Neural progenitor cell (in vitro differentiated cells): ENCODE results near the gene ITPR2.

Source experiments
- CTCF ChIP-seq: fragments of 200-600 bp; sonication (generic); IDR thresholded peaks from 2 replicates; pipeline ENCODE4 v1.5.1; 2017; ENCODE audit warnings: antibody characterized with exemption, mild to moderate bottlenecking
- EZH2 ChIP-seq: fragments of 200-600 bp; sonication (generic); IDR thresholded peaks from 2 replicates; pipeline ENCODE4 v1.6.1; 2017; ENCODE audit warnings: antibody characterized with exemption, mild to moderate bottlenecking, moderate library complexity
- EZH2phosphoT487 ChIP-seq: fragments of 200-600 bp; sonication (generic); IDR thresholded peaks from 2 replicates; pipeline ENCODE4 v1.6.1; 2017; ENCODE audit warnings: antibody characterized with exemption

GRCh38 chr12:26621932-26622331, 211.1 kb downstream of the ITPR2 start:
- no peak for TF ChIP-seq CTCF
- no peak for TF ChIP-seq EZH2
- no peak for TF ChIP-seq EZH2phosphoT487
